ENCODE measurements around the gene DLG2. TPM values are rescaled to one million over a fixed set of nuclear protein-coding genes. Genes with fewer than 3 reads are reported as not detected.

The DLG2 gene
- total and polyA plus RNA-seq, 4 experiments from 2014 or later: 0.78 to 2.7 (median 1.9) TPM

- H3K4me3 Mint-ChIP-seq: no peak overlapping the region
- no peak for DNase-seq
- H3K4me3 ChIP-seq (ENCODE audit: low read length in 2 of 2): no peak overlapping the region
- ChIA-PET POLR2A (ENCODE audit: partially characterized antibody) (no interaction called here), CTCF (ENCODE audit: partially characterized antibody) (no interaction called here)
- H3K9me3 Mint-ChIP-seq: peaks cover 0 to 16% (median 6%) of the 10 kb centered on the region in 8 donors
- H3K4me1 Mint-ChIP-seq: no peaks in the 10 kb centered on the region
- no peaks in the 10 kb centered on the region for H3K9me3 ChIP-seq (ENCODE audit: control insufficient read depth in 1 of 2, low read length in 2 of 2)
- no peak overlapping the region for H3K27ac Mint-ChIP-seq
- no peaks in the 10 kb centered on the region for H3K36me3 Mint-ChIP-seq
- no peaks in the 10 kb centered on the region for H3K4me1 ChIP-seq (ENCODE audit: insufficient read depth, low read length)
- H3K27me3 ChIP-seq (ENCODE audit: insufficient read depth, low read length): no peaks in the 10 kb centered on the region
- no peaks in the 10 kb centered on the region for H3K36me3 ChIP-seq (ENCODE audit: insufficient read depth, low read length)
- no peaks in the 10 kb centered on the region for H3K27me3 Mint-ChIP-seq
- intact Hi-C loops (cut with micrococcal nuclease): no loop called here
- no peak overlapping the region for H3K27ac ChIP-seq (ENCODE audit: low read depth, low read length)
Measured at GRCh38 chr11:84021291-84021690, 1605.9 kb downstream of the DLG2 start.

GRCh38 chr11:84019571-84020194, 1607.5 kb downstream of the DLG2 start:
- H3K9me3 ChIP-seq (ENCODE audit: control insufficient read depth in 1 of 2, low read length in 2 of 2): no peaks in the 10 kb centered on the region
- intact Hi-C loops (cut with micrococcal nuclease): no loop called here
- CTCF ChIA-PET (ENCODE audit: partially characterized antibody): no interaction called here

GRCh38 chr11:84014539-84014938, 1612.6 kb downstream of the DLG2 start:
- no peak overlapping the region for H3K27ac ChIP-seq (ENCODE audit: low read depth, low read length)
- Mint-ChIP-seq H3K4me1 (no peaks in the 10 kb centered on the region), H3K9me3 (peaks cover 0 to 9% (median 4%) of the 10 kb centered on the region in 8 donors), H3K36me3 (no peaks in the 10 kb centered on the region), H3K4me3 (no peak overlapping the region), H3K27me3 (no peaks in the 10 kb centered on the region), H3K27ac (no peak overlapping the region)
- no peak for DNase-seq
- H3K36me3 ChIP-seq (ENCODE audit: insufficient read depth, low read length): no peaks in the 10 kb centered on the region
- no peaks in the 10 kb centered on the region for H3K9me3 ChIP-seq (ENCODE audit: control insufficient read depth in 1 of 2, low read length in 2 of 2)
- H3K4me3 ChIP-seq (ENCODE audit: low read length in 2 of 2): no peak overlapping the region
- CTCF ChIA-PET (ENCODE audit: partially characterized antibody): no interaction called here
- H3K27me3 ChIP-seq (ENCODE audit: insufficient read depth, low read length): no peaks in the 10 kb centered on the region
- no peaks in the 10 kb centered on the region for H3K4me1 ChIP-seq (ENCODE audit: insufficient read depth, low read length)
- intact Hi-C loops (cut with micrococcal nuclease): no loop called here
- POLR2A ChIA-PET (ENCODE audit: partially characterized antibody): no interaction called here

More at GRCh38 chr11:84019571-84020194, 1607.5 kb downstream of the DLG2 start:
- Mint-ChIP-seq H3K27ac (no peak overlapping the region), H3K9me3 (peaks cover 0 to 16% (median 7%) of the 10 kb centered on the region in 8 donors), H3K27me3 (no peaks in the 10 kb centered on the region), H3K36me3 (no peaks in the 10 kb centered on the region), H3K4me3 (no peak overlapping the region), H3K4me1 (no peaks in the 10 kb centered on the region)
- no peak for DNase-seq
- H3K4me3 ChIP-seq (ENCODE audit: low read length in 2 of 2): no peak overlapping the region
- POLR2A ChIA-PET (ENCODE audit: partially characterized antibody): no interaction called here
- no peaks in the 10 kb centered on the region for H3K36me3 ChIP-seq (ENCODE audit: insufficient read depth, low read length)
- H3K4me1 ChIP-seq (ENCODE audit: insufficient read depth, low read length): no peaks in the 10 kb centered on the region
- no peak overlapping the region for H3K27ac ChIP-seq (ENCODE audit: low read depth, low read length)
- H3K27me3 ChIP-seq (ENCODE audit: insufficient read depth, low read length): no peaks in the 10 kb centered on the region

GRCh38 chr11:84012171-84012826, 1614.8 kb downstream of the DLG2 start:
- DNase-seq: no peak
- Histone ChIP-seq H3K4me3 (ENCODE audit: low read length in 2 of 2) (no peak overlapping the region), H3K9me3 (ENCODE audit: control insufficient read depth in 1 of 2, low read length in 2 of 2) (no peaks in the 10 kb centered on the region), H3K4me1 (ENCODE audit: insufficient read depth, low read length) (no peaks in the 10 kb centered on the region), H3K36me3 (ENCODE audit: insufficient read depth, low read length) (no peaks in the 10 kb centered on the region), H3K27me3 (ENCODE audit: insufficient read depth, low read length) (no peaks in the 10 kb centered on the region), H3K27ac (ENCODE audit: low read depth, low read length) (no peak overlapping the region)
- Mint-ChIP-seq H3K4me3 (no peak overlapping the region), H3K36me3 (no peaks in the 10 kb centered on the region), H3K4me1 (no peaks in the 10 kb centered on the region), H3K27me3 (no peaks in the 10 kb centered on the region), H3K27ac (no peak overlapping the region), H3K9me3 (peaks cover 0 to 11% (median 4%) of the 10 kb centered on the region in 8 donors)
- POLR2A ChIA-PET (ENCODE audit: partially characterized antibody): no interaction called here
- CTCF ChIA-PET (ENCODE audit: partially characterized antibody): no interaction called here
- intact Hi-C loops (cut with micrococcal nuclease): no loop called here

DNA sequence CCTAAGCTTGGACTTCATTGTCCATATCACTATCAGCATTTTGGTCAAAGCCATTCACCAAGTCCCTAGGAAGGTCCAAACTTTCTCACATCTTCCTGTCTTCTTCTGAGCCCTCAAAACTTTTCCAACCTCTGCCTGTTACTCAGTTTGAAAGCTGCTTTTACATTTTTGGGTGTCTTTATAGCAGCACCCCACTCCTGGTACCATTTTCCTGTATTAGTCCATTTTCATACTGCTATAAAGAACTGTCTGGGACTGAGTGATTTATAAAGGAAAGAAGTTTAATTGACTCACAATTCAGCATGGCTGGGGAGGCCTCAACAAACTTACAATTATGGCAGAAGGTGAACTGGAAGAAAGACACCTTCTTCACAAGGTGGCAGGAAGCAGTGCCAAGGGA, 1624.0 kb downstream of the DLG2 start:
- no peak overlapping the region for H3K27ac ChIP-seq (ENCODE audit: low read depth, low read length)
- no peak overlapping the region for H3K4me3 ChIP-seq (ENCODE audit: low read length in 2 of 2)
- no peaks in the 10 kb centered on the region for H3K27me3 ChIP-seq (ENCODE audit: insufficient read depth, low read length)
- no peaks in the 10 kb centered on the region for H3K27me3 Mint-ChIP-seq
- H3K36me3 ChIP-seq (ENCODE audit: insufficient read depth, low read length): no peaks in the 10 kb centered on the region
- DNase-seq: no peak
- ChIA-PET CTCF (ENCODE audit: partially characterized antibody) (no interaction called here), POLR2A (ENCODE audit: partially characterized antibody) (no interaction called here)
- H3K36me3 Mint-ChIP-seq: no peaks in the 10 kb centered on the region
- H3K9me3 ChIP-seq (ENCODE audit: control insufficient read depth in 1 of 2, low read length in 2 of 2): peaks cover 0 to 17% of the 10 kb centered on the region in 2 donors
- intact Hi-C loops (cut with micrococcal nuclease): no loop called here
- no peaks in the 10 kb centered on the region for H3K4me1 Mint-ChIP-seq
- H3K4me1 ChIP-seq (ENCODE audit: insufficient read depth, low read length): no peaks in the 10 kb centered on the region
- H3K27ac Mint-ChIP-seq: no peak overlapping the region
- H3K4me3 Mint-ChIP-seq: no peak overlapping the region
- peaks cover 12 to 62% (median 44%) of the 10 kb centered on the region in 8 donors for H3K9me3 Mint-ChIP-seq

GRCh38 chr11:83998921-83999320, 1628.2 kb downstream of the DLG2 start:
- Mint-ChIP-seq H3K27ac (no peak overlapping the region), H3K27me3 (no peaks in the 10 kb centered on the region), H3K36me3 (no peaks in the 10 kb centered on the region), H3K4me1 (no peaks in the 10 kb centered on the region), H3K9me3 (peaks cover 10 to 57% (median 39%) of the 10 kb centered on the region in 8 donors), H3K4me3 (no peak overlapping the region)
- Histone ChIP-seq H3K9me3 (ENCODE audit: control insufficient read depth in 1 of 2, low read length in 2 of 2) (peaks cover 0 to 12% of the 10 kb centered on the region in 2 donors), H3K4me1 (ENCODE audit: insufficient read depth, low read length) (no peaks in the 10 kb centered on the region), H3K27me3 (ENCODE audit: insufficient read depth, low read length) (no peaks in the 10 kb centered on the region), H3K4me3 (ENCODE audit: low read length in 2 of 2) (no peak overlapping the region), H3K27ac (ENCODE audit: low read depth, low read length) (no peak overlapping the region), H3K36me3 (ENCODE audit: insufficient read depth, low read length) (no peaks in the 10 kb centered on the region)
- ChIA-PET CTCF (ENCODE audit: partially characterized antibody) (no interaction called here), POLR2A (ENCODE audit: partially characterized antibody) (no interaction called here)
- intact Hi-C loops (cut with micrococcal nuclease): no loop called here
- no peak for DNase-seq

DNA sequence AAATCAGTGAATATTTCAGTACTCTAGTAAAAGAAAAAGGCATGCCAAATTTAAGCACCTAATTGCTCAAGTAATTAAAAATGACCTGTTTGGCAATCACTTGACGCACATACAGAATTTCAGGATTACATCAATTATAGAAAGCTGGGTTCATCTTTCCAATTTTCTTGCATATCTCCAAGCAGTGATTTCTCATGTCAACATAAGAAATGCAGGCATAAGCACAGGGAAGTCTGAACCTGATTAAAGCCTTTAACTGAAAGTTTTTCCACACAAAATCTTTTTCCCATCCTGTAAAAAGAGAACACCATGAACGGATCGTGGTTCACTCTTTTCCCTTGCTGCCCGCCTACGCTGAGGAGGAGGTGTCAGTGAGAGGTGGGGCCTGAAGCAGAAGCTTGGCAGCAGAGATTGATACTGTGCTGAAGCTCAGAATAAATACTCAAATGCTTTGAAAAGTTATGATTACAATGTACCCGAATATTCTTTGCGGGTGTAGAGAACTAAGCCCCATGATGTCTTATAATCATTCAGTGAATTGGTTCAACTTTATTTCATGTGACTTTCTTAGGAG, 1636.9 kb downstream of the DLG2 start:
- intact Hi-C loops (cut with micrococcal nuclease): no loop called here
- no peaks in the 10 kb centered on the region for H3K36me3 Mint-ChIP-seq
- ChIA-PET CTCF (ENCODE audit: partially characterized antibody) (no interaction called here), POLR2A (ENCODE audit: partially characterized antibody) (no interaction called here)
- no peak overlapping the region for H3K27ac Mint-ChIP-seq
- no peaks in the 10 kb centered on the region for H3K27me3 Mint-ChIP-seq
- H3K9me3 Mint-ChIP-seq: peaks cover 2 to 18% (median 10%) of the 10 kb centered on the region in 8 donors
- Histone ChIP-seq H3K4me1 (ENCODE audit: insufficient read depth, low read length) (no peaks in the 10 kb centered on the region), H3K9me3 (ENCODE audit: control insufficient read depth in 1 of 2, low read length in 2 of 2) (no peaks in the 10 kb centered on the region), H3K36me3 (ENCODE audit: insufficient read depth, low read length) (no peaks in the 10 kb centered on the region), H3K4me3 (ENCODE audit: low read length in 2 of 2) (no peak overlapping the region), H3K27me3 (ENCODE audit: insufficient read depth, low read length) (no peaks in the 10 kb centered on the region), H3K27ac (ENCODE audit: low read depth, low read length) (no peak overlapping the region)
- no peaks in the 10 kb centered on the region for H3K4me1 Mint-ChIP-seq
- H3K4me3 Mint-ChIP-seq: no peak overlapping the region
- no peak for DNase-seq

Measured in CD4-positive, alpha-beta memory T cell (primary cell).